ENCODE measurements around the gene PIK3AP1. TPM values are rescaled to one million over a fixed set of nuclear protein-coding genes. Genes with fewer than 3 reads are reported as not detected.
"Not testable (repeated sequence)": the region's sequence is repeated elsewhere in the genome, so short reads cannot be mapped to it uniquely, and the experiment has no call there.

PIK3AP1 gene
- total RNA-seq, 1 donor from 2014 or later = 1.3 TPM

- H3K27ac Mint-ChIP-seq (ENCODE audit: unreplicated experiment) = no peak overlapping the region
- no peaks in the 10 kb centered on the region for H3K9me3 Mint-ChIP-seq
- no peak for DNase-seq (ENCODE audit: low read depth, low spot score)
- TF ChIP-seq, protein P1, sequence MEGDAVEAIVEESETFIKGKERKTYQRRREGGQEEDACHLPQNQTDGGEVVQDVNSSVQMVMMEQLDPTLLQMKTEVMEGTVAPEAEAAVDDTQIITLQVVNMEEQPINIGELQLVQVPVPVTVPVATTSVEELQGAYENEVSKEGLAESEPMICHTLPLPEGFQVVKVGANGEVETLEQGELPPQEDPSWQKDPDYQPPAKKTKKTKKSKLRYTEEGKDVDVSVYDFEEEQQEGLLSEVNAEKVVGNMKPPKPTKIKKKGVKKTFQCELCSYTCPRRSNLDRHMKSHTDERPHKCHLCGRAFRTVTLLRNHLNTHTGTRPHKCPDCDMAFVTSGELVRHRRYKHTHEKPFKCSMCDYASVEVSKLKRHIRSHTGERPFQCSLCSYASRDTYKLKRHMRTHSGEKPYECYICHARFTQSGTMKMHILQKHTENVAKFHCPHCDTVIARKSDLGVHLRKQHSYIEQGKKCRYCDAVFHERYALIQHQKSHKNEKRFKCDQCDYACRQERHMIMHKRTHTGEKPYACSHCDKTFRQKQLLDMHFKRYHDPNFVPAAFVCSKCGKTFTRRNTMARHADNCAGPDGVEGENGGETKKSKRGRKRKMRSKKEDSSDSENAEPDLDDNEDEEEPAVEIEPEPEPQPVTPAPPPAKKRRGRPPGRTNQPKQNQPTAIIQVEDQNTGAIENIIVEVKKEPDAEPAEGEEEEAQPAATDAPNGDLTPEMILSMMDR (conservative IDR thresholded peaks at IDR 0.05) = no peak
- H3K36me3 Mint-ChIP-seq (ENCODE audit: low read depth) = no peaks in the 10 kb centered on the region
- peaks cover 8% of the 10 kb centered on the region for H3K4me1 Mint-ChIP-seq
- H3K27me3 Mint-ChIP-seq (ENCODE audit: low read depth) = no peaks in the 10 kb centered on the region
- H3K4me3 Mint-ChIP-seq = no peak overlapping the region
Observed at GRCh38 chr10:96747734-96748550, 27.6 kb upstream of the PIK3AP1 start.

DNA sequence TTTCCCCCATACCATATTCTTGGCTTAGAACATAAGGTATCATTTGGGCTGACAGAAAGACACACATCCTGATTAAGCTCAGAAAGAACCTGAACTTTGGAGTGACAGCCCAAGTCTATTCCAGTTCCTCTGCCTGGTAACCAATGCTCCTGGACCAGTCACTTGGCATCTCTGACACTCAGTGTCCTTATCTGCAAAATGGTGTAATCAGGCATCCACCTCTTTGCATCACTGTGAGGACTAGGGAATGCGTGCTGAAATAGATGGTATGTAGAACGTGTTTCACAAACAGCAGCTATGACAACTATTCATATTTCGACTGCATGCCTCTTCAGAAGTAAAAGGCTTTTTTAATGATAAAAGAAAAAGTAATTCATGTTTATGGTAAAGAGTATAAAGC lies 26.2 kb upstream of the PIK3AP1 start:
- Mint-ChIP-seq H3K4me3 (no peak overlapping the region), H3K9me3 (no peaks in the 10 kb centered on the region), H3K27me3 (ENCODE audit: low read depth) (no peaks in the 10 kb centered on the region), H3K27ac (ENCODE audit: unreplicated experiment) (no peak overlapping the region), H3K36me3 (ENCODE audit: low read depth) (no peaks in the 10 kb centered on the region), H3K4me1 (peaks cover 8% of the 10 kb centered on the region)
- TF ChIP-seq, protein P1 (conservative IDR thresholded peaks at IDR 0.05) = no peak
- no peak for DNase-seq (ENCODE audit: low read depth, low spot score)

DNA sequence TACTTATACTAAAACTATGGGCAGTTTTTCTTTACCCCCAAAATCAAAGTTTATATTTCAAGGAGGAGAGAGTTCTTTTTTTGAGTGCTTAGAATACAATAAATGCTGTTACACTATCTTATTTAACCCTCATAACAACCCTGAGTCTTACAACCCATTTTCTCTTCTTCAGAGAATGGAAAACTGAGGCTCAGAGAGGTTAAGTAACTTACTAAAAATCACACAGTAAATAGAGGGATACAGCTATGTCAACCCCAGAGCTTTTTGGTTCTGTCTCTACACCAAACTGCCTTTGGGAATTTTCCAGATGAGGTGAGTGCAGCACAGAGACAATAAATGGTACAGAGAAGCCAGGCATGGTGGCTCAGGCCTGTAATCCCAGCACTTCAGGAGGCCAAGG lies 25.6 kb upstream of the PIK3AP1 start:
- Mint-ChIP-seq H3K4me1 (peaks cover 8% of the 10 kb centered on the region), H3K4me3 (no peak overlapping the region), H3K36me3 (ENCODE audit: low read depth) (no peaks in the 10 kb centered on the region), H3K9me3 (no peaks in the 10 kb centered on the region), H3K27me3 (ENCODE audit: low read depth) (no peaks in the 10 kb centered on the region), H3K27ac (ENCODE audit: unreplicated experiment) (no peak overlapping the region)
- TF ChIP-seq, protein P1 (conservative IDR thresholded peaks at IDR 0.05) = no peak
- DNase-seq (ENCODE audit: low read depth, low spot score) = no peak

DNA sequence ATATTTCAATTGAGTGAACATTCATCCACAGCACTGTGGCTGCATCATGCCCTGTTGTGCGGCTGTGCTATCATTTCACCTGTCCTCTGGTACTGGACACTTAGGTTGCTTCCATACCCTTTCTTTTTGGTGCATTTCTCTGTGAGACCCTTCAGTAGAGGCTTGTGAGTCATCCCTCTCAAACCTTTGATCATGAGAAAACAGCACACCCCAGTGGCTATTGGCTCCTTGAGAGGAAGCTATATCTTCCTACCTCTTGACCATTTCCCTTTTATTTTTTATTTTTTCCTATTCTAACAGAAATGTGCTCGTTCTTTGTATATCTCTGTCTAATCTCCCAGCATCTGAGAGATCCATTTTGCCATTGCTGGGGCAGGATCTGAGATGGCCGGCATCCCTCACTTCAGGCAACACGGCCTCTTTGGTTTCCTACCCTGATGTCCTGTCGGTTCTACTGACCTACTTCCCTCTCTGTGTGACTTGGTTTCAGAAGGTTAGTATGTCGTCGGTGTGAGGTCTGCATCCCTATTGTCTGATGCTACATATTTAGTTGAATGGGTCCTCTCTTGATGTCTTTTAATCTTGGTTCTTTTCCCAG lies 23.8 kb upstream of the PIK3AP1 start:
- DNase-seq (ENCODE audit: low read depth, low spot score) = no peak

DNA sequence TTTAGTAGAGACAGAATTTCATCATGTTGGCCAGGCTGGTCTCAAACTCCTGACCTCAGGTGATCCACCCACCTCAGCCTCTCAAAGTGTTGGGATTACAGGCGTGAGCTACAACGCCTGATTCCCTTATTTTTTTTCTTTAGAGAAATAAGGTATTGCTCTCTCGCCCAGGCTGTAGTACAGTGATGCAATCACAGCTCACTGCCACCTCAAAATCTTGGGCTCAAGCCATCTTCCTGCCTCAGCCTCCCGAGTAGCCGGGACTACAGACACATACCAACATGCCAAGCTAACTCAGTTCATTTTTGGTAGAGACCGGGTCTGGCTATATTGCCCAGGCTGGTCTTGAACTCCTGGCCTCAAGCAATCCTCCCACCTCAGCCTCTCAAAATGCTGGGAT lies 21.2 kb upstream of the PIK3AP1 start:
- H3K4me3 Mint-ChIP-seq; DNase-seq (ENCODE audit: low read depth, low spot score); H3K9me3 Mint-ChIP-seq; H3K27me3 Mint-ChIP-seq (ENCODE audit: low read depth); H3K4me1 Mint-ChIP-seq; H3K36me3 Mint-ChIP-seq (ENCODE audit: low read depth); H3K27ac Mint-ChIP-seq (ENCODE audit: unreplicated experiment): not testable (repeated sequence)

More for the DNA sequence above, 23.8 kb upstream of the PIK3AP1 start:
- TF ChIP-seq, protein P1 (conservative IDR thresholded peaks at IDR 0.05) = no peak
- no peaks in the 10 kb centered on the region for H3K9me3 Mint-ChIP-seq
- H3K4me3 Mint-ChIP-seq = no peak overlapping the region
- no peaks in the 10 kb centered on the region for H3K27me3 Mint-ChIP-seq (ENCODE audit: low read depth)
- no peak overlapping the region for H3K27ac Mint-ChIP-seq (ENCODE audit: unreplicated experiment)
- no peaks in the 10 kb centered on the region for H3K36me3 Mint-ChIP-seq (ENCODE audit: low read depth)
- H3K4me1 Mint-ChIP-seq = peaks cover 8% of the 10 kb centered on the region
